Thoracic aorta (tissue), 2 donors: ENCODE data around the gene FAM13A. TPM values are rescaled to one million over a fixed set of nuclear protein-coding genes. Genes with fewer than 3 reads are reported as not detected.
A peak's percentile ranks its signal among the peaks of the same experiment; 100 is the strongest.

Experiments
- ATAC-seq: fragments of 150-250 bp; one replicate; pipeline ENCODE4 v1.8.0; 2017; ENCODE audit warnings: low read depth; ENCODE audit not compliant: insufficient number of reproducible peaks, low FRiP score
- DNase-seq: peaks from one replicate; pipeline ENCODE4 v3.0.0-alpha.2; 2020; ENCODE audit warnings: low spot score
- H3K27ac ChIP-seq, 2 donors: fragments of 200-600 bp; sonication (generic); 1 replicate in 1 of 2; 2 replicates in 1 of 2; pipeline ENCODE4 v1.5.1; 2016; ENCODE audit warnings: mild to moderate bottlenecking in 2 of 2, moderate library complexity in 2 of 2
- H3K27me3 ChIP-seq: fragments of 200-600 bp; sonication (generic); replicated peaks from 2 replicates; pipeline ENCODE4 v1.6.0; 2016; ENCODE audit warnings: mild to moderate bottlenecking; ENCODE audit not compliant: insufficient read depth
- H3K36me3 ChIP-seq: fragments of 200-600 bp; sonication (generic); one replicate; pipeline ENCODE4 v1.5.1; 2016
- H3K4me1 ChIP-seq, 2 donors: fragments of 200-600 bp; sonication (generic); 1 replicate in 1 of 2; 2 replicates in 1 of 2; pipeline versions ENCODE4 v1.5.1 to v1.6.0; 2016; ENCODE audit warnings: low read depth in 2 of 2, mild to moderate bottlenecking in 1 of 2; ENCODE audit not compliant: control insufficient read depth in 1 of 2
- H3K4me3 ChIP-seq: fragments of 200-600 bp; sonication (generic); 2 replicates; pipeline ENCODE4 v1.5.1; 2016; ENCODE audit warnings: mild to moderate bottlenecking
- H3K9me3 ChIP-seq: fragments of 200-600 bp; sonication (generic); 2 replicates; pipeline ENCODE4 v1.5.1; 2016
- CTCF ChIP-seq: fragments of 200-600 bp; sonication (generic); IDR thresholded peaks from one replicate; pipeline ENCODE4 v1.5.1; 2019; ENCODE audit warnings: antibody characterized with exemption
- total RNA-seq, 2 donors: library from RNA; depleted of rRNA; stranded (reverse); fragments of >200 nt; gene quantifications; one replicate each; pipeline versions ENCODE4 v1.1.0 to v1.2.3, GENCODE V29; 2016

The FAM13A gene
- total RNA-seq, 2 donors from 2014 or later: 27.3 to 32.5 TPM

GRCh38 chr4:88822034-88822789 is 234.8 kb downstream of the FAM13A start:
- Histone ChIP-seq H3K27me3 (no peaks in the 10 kb centered on the region), H3K27ac (peak overlapping the region; percentile 83 to 92), H3K9me3 (no peaks in the 10 kb centered on the region), H3K4me3 (peak overlapping the region; percentile 78), H3K4me1 (peaks cover 38 to 48% of the 10 kb centered on the region in 2 donors), H3K36me3 (no peaks in the 10 kb centered on the region)
- no peak for DNase-seq
- no peak for ATAC-seq
- no peak for TF ChIP-seq CTCF

GRCh38 chr4:88821522-88821921 is 235.5 kb downstream of the FAM13A start:
- Histone ChIP-seq H3K36me3 (no peaks in the 10 kb centered on the region), H3K4me3 (peak overlapping the region; percentile 78), H3K9me3 (no peaks in the 10 kb centered on the region), H3K4me1 (peaks cover 38 to 50% of the 10 kb centered on the region in 2 donors), H3K27ac (peak overlapping the region; percentile 83 to 92), H3K27me3 (no peaks in the 10 kb centered on the region)
- ATAC-seq (no peak), DNase-seq (no peak)
- no peak for TF ChIP-seq CTCF

- Histone ChIP-seq H3K27me3 (no peaks in the 10 kb centered on the region), H3K36me3 (no peaks in the 10 kb centered on the region), H3K4me3 (peak overlapping the region; percentile 78), H3K27ac (peak overlapping the region; percentile 43 to 83), H3K4me1 (peaks cover 38 to 54% of the 10 kb centered on the region in 2 donors), H3K9me3 (no peaks in the 10 kb centered on the region)
- DNase-seq (no peak), ATAC-seq (no peak)
- no peak for TF ChIP-seq CTCF
These were observed 236.1 kb downstream of the FAM13A start for GRCh38 chr4:88820698-88821415.

- H3K27me3 ChIP-seq: no peaks in the 10 kb centered on the region
- DNase-seq (no peak), ATAC-seq (no peak)
- peaks cover 38 to 54% of the 10 kb centered on the region in 2 donors for H3K4me1 ChIP-seq
- TF ChIP-seq CTCF: no peak
- H3K4me3 ChIP-seq: peak overlapping the region; percentile 78
- H3K9me3 ChIP-seq: no peaks in the 10 kb centered on the region
- peak overlapping the region; percentile 43 to 83 for H3K27ac ChIP-seq
- H3K36me3 ChIP-seq: no peaks in the 10 kb centered on the region
These were observed 236.9 kb downstream of the FAM13A start for GRCh38 chr4:88819818-88820697.
